GM18505 (cell line): ENCODE results near the gene ZFR.
A peak's percentile ranks its signal among the peaks of the same experiment; 100 is the strongest.

Source experiments
- ATAC-seq: cut with Tn5 transposase; IDR thresholded peaks from one replicate; pipeline ENCODE4 v1.9.1; 2021; ENCODE audit not compliant: unreplicated experiment
- POLR2A ChIP-seq: IDR thresholded peaks from 4 replicates; pipeline ENCODE4 v1.6.1; 2011; ENCODE audit warnings: borderline replicate concordance; ENCODE audit not compliant: insufficient read depth, insufficient read length; ENCODE audit errors: extremely low read depth

The ZFR gene

DNA sequence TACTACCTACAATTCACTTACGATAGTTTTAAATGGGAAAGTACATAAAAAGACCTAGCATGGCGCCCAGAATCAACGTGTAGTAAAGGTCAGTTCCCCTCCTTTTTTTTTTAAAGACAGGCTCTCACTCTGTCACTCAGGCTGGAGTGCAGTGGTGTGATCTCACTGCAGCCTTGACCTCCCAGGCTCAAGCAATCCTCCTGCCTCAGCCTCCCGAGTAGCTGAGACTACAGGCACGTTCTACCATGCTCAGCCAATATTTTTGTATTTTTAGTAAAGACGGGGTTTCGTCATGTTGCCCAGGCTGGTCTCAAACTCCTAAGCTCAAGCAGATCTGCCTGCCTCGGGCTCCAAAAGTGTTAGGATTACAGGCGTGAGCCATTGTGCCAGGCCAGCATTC, 91.1 kb downstream of the ZFR start:
- no peak for TF ChIP-seq POLR2A
- no peak for ATAC-seq

DNA sequence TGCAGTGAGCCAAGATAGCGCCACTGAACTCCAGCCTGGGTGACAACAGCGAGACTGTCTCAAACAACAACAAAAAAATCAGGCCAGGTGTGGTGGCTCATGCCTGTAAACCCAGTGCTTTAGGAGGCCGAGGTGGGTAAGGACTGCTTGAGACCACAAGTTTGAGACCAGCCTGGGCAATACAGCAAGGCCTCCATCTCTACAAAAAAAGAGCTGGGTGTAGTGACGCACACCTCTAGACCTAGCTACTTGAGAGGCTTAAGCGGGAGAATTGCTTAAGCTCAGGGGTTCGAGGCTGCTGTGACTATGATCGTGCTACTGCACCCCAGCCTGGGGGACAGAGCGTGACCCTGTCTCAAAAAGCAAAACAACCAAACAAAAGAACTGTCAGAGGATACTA, 91.9 kb downstream of the ZFR start:
- TF ChIP-seq POLR2A = no peak
- no peak for ATAC-seq

DNA sequence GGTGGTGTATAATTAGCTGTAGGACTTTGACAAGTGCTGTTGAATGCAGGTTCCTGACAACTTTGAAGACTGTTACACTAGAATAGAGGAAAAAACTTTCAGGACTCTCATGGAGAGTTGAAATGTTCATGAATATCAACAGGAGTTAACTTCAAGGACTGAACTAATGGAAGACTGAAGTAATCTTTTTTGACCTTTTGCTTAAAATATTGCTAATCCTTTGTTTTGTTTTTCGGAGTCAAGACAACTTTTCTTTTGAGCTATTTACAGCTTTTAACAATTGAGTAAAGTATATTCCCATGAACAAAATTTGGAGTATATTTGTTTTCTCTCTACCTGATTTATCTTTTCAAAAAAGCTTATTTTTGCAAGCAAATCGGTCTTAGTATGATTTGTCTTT, 97.7 kb downstream of the ZFR start:
- TF ChIP-seq POLR2A = no peak
- no peak for ATAC-seq

DNA sequence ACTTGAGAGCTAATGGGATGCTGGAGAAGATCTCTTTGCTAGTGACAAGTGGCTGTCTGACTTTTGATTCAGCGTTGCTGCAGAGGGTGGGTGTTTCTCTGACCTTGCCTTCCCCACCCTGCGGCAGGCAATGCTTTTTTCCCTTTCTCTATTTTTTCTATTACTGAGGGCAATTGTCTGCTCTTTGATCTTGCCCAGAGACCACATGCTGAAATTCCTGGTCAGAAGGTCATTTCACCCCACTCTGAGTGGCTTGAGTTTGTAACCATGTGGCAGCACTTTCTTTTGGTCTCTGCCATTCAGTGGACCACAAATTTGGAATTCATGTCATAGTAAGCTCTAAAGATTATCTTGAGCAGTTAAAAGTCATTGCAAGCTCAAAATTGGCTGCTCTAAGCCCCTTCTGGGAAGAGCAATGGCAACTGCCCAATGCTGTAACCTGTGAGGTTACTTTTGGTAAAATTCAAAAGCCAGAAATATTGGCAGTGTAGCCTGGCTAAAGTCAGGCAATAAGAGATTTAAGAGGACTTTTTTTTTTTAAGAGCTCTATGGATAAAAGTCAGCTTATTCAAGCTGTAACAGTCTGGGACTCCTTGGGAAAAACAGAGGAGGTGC, 101.4 kb downstream of the ZFR start:
- no peak for TF ChIP-seq POLR2A
- ATAC-seq = no peak

DNA sequence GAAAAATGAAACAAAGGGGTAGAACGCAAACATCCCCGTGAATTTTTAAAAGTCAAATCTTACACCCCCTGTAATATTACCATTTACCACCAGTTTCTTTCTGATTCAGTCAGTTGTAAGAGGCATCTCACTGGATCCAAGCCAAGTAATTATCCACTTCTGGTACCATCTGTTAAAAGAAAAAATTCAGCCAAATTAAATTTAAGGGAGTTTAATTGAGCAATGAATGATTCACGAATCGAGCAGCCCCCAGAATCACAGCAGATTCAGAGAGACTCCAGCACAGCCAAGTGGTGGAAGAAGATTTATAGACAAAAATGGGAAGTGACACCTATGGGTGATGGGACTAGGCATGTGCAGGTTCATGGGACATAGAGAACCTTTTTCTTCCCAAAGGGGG, 101.9 kb downstream of the ZFR start:
- no peak for TF ChIP-seq POLR2A
- ATAC-seq = no peak

DNA sequence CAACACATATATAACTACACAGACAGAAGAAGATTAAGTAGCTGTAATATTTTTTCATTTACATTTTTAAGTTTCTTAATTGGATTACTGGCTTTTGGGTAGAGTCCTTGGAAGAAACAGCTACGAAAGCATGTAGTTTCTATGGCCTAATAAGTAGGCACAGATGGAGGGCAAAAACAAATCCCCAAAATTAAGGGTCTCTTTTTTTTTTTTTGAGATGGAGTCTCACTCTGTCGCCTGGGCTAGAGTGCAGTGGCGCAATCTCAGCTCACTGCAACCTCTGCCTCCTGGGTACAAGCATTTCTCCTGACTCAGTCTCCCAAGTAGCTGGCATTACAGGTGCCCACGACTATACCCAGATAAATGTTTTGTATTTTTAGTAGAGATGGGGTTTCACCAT, 104.7 kb downstream of the ZFR start:
- no peak for TF ChIP-seq POLR2A
- ATAC-seq = no peak

DNA sequence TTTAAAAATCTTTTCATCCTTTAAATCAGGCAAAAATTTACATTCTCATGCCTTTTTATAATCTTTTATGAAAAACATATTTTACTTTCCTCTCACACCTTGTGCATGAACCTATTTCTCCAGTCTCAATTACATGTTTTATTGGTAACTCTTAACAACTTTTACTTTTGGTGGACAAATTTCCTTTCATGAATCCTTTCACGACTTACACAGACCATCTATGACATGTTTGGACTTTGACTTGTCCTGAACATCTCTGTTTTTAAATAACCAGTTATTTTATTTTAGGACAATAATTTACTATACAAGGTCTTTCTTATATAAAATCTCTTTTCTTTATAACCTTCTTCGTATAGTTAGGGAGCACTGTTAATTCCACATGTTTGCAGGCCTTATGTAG, 105.3 kb downstream of the ZFR start:
- no peak for TF ChIP-seq POLR2A
- no peak for ATAC-seq

DNA sequence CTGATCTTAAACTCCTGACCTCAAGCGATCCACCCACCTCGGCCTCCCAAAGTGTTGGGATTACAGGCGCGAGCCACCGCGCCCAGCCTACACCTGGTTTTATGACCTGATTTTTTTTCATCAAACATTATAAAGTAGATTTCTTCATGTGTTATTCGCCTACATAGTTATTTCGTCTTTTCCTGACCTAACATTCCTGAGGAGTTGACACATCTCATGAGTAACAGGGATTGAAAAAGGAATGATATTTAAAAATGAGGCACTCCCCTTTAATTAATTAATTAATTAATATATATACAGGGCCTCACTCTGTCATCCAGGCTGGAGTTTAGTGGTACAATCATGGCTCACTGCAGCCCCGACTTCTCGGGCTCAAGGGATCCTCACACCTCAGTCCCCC, 111.6 kb downstream of the ZFR start:
- ATAC-seq = no peak

DNA sequence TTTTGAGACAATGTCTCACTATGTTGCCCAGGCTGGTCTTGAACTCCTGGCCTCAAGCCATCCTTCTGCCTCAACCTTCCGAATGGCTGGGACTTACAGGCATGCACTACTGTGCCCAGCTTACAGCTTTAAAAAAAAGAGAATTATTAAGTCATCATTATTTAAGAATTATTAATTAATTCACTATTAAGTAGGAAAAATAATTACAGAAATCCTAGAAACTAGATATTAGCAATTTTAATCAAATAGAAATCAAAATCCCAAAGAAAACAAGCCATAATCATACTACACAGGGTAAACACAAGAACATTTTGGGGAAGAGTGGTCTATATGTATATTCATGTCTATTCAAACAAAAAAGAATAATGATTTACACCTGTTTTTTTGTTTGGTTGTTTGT, 112.2 kb downstream of the ZFR start:
- TF ChIP-seq POLR2A = no peak
- ATAC-seq = no peak

More for the DNA sequence above, 111.6 kb downstream of the ZFR start:
- no peak for TF ChIP-seq POLR2A

DNA sequence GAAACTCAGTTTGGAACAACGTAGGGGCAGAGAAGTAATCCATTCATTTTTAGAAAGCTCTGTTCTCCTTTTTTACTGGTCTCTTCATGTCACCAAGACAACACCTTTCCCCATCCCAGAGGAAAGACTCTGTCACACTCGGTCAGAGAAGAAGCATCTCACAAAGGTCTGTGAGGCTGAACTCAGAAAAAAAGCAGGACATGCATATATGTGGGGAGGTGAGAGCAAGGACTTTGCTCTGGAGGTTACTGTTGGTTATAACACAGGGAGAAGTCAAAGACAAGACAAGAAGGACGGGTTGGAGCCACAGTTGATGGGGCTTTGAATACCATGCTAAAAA, 112.6 kb downstream of the ZFR start:
- ATAC-seq = no peak

DNA sequence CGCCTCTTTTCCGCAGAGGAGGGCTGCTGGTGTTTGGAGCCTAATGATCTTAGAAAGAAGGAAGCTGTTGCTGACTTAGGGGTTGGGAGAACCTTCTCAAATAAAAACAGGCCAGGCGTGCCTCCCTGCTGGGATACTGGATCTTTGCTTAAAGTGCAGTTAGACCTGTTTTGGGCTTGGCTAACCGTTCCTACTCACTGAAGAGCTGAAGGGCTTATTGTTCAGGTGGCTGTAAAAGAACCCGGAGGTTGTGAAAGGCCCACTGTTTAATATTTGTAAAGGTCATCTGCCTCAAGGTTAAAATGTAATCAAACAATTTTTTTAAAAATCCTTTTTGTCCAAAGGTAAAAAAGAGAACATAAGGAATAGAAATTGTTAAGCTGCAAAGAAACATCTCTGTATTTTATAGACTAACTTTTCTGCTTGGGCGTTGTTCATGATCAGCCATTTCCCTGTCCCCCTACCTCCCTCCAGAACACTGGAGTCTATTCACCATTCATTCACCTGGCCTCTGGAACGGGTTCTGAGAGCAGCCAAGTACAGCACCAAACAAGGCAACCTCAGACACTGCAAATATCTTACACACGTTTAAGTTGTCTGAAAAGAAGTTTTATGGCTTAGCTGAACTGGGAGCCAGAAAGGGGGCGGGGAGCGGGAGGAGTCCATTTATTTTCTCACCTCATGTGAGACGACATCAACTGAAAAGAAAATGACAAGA, 113.2 kb downstream of the ZFR start:
- ATAC-seq = no peak
- TF ChIP-seq POLR2A = no peak

More for the DNA sequence above, 112.6 kb downstream of the ZFR start:
- no peak for TF ChIP-seq POLR2A

DNA sequence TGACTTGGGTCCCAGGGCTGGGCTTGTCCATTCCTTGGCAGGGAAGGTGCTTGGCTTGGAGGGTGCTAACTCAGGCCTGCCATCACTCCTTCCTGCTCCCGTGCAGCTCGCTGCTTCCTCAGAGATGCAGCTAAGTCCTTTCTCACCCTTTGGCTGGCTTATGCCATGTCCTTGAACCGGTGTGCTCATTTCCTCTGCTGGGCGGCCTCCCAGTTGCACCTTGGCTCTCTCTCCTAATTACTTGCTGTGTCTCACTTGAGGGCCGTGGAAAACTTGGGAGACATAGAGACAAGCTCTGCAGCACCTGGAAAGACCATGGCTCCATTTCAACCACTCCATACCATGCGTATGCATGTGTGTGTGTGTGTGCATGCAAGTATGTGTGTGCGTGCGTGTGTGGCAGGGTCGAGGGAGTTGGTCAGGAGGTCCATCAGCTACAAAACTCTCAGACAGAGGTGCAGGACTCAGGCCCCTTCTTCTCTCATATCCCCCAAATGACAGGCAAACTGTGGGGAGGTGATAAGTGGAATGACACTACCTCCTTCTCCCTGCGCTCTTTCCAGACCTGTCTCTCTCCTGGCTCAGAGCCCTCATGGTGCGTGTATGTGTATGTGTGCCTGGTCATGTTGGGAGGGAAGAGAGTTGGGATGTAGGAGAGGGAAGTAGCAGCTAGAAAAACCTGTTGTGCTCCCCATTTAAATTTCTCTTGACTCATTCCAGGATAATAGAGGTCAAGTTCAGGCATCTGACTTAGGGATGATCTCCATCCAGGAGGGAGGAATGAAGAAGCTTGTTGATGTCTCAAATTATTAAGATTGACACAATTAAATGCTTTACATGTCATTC, 114.2 kb downstream of the ZFR start:
- ATAC-seq = no peak

DNA sequence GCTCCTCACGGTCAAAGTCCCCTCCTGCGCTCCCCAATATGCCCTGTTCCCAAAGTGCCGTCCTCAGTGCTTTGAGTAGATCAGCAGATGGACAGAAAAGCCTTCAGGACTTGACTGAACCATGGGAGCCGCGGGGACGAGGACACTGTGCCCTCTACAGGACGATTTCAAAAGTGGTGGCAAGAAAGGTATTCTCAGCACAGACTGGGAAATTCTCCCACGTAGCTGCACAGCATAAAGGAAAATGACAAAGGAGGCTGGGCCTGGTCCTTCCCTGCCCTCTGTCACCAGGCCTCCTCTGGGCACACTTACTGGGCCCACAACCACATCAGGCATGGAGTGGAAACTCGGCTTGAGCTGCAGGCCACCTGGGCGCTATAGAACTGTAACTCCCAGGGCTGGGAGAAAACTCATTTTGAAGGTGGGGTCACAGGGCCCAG, 115.1 kb downstream of the ZFR start:
- no peak for TF ChIP-seq POLR2A
- ATAC-seq = peak; percentile 82

More for the DNA sequence above, 114.2 kb downstream of the ZFR start:
- TF ChIP-seq POLR2A = no peak

DNA sequence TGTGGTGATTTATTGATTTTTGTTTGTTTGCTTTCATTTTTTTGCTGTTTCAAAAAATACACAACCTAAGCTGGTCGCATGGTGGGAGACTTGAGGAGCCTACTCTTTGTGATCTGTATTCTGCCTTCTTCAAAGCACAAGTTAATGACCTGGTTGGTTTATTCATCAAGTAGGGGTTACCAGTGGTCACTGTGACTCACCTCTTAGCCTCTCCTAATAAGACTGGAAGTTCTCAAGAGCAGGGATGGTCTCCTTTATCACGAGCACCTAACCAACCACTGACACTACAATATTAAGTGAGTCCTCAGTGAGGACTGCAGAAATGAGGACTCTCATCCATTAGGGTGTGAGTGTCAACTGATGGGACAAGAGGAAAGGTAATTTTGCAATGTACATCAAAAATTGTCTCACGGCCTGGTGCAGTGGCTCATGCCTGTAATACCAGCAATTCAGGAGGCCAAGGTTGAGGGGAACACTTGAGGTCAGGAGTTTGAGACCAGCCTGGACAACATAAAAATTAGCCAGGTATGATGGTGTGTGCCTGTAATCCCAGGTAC, 118.2 kb downstream of the ZFR start:
- no peak for TF ChIP-seq POLR2A
- ATAC-seq = no peak

DNA sequence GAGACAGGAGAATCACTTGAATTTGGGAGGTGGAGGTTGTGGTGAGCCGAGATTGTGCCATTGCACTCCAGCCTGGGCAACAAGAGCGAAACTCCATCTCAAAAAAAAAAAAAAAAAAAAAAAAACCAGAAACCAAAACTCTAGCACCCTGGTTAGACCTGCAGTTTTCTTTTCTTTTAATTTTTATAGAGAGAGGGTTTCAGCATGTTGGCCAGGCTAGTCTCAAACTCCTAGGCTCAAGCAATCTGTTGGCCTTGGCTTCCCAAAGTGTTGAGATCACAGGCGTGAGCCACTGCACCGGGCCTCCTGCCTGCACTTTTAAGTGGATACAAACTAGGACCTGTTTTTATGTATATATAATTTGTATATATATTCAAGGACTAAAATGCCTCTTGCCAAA, 118.9 kb downstream of the ZFR start:
- TF ChIP-seq POLR2A = no peak
- ATAC-seq = no peak
